HT1080 (cell line): ENCODE data around the gene TRIL. TPM values are rescaled to one million over a fixed set of nuclear protein-coding genes. Genes with fewer than 3 reads are reported as not detected.

Experiments
- DNase-seq: peaks from one replicate; pipeline ENCODE4 v3.0.0-alpha.2; 2015; ENCODE audit warnings: low read depth
- total RNA-seq: library from RNA; depleted of rRNA; stranded (reverse); fragments of >200 nt; shearing (Covaris generic); gene quantifications from 2 replicates; pipeline ENCODE4 v1.2.3, GENCODE V29; 2014

The TRIL gene
- total RNA-seq, 1 experiment from 2014 or later = not detected

DNA sequence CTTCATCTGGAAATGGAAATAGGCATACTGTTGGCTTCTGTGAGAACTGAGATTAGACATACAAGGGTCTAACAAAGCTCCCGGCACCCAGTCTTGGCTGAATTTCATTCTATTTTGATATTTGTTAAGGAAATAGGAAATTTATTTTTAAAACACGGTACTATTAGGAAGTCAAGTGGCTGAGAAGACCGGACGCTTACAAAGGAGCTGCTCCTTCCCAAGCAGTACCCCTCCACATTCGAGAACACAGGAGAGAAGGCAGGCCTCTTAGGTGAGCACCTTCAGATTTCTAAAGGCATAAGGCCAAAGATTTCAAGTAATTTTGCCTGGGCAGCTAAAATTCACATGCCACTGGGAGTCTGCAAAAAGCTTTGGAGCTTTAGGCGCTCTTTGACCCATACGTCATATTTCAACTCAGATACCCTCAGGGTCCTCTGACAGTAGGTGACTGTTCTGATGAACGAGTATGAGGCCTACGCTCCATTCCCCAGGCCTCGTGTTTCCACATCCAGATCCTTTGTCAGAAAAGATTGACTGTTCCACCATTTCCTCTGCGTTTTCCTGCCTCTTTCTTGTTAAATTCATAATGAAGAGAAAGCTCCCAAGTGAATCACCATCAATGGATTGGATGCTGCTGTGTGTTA, 17.3 kb downstream of the TRIL start:
- DNase-seq = no peak

DNA sequence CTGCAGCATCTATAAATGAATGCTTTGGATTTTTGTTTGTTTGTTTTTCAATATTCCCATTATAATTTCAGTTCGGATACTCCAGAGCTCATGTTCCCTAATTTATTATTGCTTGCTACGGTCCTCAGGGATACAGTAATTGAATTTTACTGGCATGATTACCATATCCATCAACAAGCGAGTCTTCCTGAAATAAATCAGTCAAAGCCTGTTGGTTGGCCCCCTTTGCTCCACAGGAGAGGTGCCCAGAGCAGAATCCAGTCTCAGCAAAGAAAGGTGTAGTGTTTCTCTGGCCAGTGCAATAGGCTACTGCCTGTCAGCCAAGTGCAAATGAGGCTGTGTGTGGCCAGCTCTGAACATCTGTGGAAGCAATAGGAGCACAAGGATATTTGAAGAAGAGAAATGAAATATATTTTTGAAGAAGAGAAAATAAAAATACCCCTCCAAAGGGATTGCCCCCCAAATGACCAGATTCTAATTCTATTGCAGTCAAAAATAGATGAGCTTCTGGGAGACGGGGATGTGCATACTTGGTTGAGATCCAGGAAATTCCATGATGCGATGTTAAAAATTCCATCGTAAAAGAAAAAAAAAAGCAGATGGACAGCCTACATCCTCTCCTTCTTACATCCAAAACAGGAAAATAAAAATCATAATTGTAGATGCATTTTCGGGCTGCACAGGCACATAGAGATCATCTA, 18.1 kb downstream of the TRIL start:
- DNase-seq = no peak

- DNase-seq = no peak
Measured at GRCh38 chr7:28939367-28939766, 18.8 kb downstream of the TRIL start.

DNA sequence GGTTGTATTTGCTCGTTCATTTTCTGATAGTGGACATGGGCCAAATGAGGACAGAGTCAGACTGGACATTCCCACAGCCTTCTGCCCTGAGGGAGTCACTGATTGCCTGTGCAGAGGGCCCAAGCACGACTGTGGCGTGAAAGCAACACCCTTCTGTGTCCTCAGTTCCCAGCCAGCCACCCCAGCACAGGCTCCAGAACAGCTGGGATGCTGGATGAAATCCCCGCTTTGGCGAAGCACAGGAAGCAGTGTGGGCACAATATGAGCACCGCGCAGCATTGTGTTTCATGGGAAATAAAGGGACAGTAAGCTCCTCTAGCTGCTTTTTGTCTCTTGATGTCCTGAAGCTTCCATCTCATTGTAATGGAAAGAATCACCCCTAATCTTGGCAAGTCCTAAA, 20.5 kb downstream of the TRIL start:
- no peak for DNase-seq

GRCh38 chr7:28937103-28937502, 21.0 kb downstream of the TRIL start:
- no peak for DNase-seq

GRCh38 chr7:28933846-28934320, 24.2 kb downstream of the TRIL start:
- no peak for DNase-seq

GRCh38 chr7:28931565-28931964, 26.6 kb downstream of the TRIL start:
- DNase-seq = no peak

DNA sequence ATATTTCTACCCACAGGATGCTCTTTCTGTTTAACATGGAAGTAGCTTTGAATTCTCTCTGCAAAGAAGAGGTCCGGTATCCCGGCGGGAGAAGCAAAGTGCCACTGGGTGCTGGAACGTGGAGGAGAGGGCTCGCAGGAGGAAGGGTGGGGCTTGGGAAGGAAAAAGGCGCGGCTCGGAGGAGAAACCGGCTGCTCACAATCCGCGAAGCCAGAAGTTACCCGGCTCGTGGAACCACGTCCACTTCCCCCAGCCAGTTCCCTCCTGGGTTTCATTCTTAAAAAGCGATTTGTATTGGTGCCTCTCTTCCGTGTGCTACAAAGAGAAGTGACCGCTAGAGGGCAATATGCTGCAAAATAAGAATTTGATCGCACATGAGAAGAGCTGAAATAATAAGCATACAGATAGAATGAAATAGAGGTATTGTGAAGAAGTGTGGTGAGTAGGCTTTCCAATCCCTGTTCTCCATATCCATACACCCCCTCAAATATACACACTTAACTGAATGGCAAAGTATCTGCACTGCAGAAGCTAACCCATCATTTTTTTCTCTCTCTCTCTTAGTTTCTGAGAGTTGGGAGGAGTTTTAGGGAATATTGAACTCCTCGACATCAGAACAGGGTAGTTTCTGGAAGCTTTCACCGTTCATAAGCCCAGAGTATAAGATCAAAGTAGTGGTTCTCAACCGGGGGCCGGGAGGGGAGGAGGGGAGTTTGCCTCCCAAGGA, 31.1 kb downstream of the TRIL start:
- DNase-seq = peak; percentile 86

- peak; percentile 42 for DNase-seq
Measured at GRCh38 chr7:28922624-28923331, 35.4 kb downstream of the TRIL start.

GRCh38 chr7:28921822-28922221, 36.3 kb downstream of the TRIL start:
- DNase-seq = peak; percentile 68

DNA sequence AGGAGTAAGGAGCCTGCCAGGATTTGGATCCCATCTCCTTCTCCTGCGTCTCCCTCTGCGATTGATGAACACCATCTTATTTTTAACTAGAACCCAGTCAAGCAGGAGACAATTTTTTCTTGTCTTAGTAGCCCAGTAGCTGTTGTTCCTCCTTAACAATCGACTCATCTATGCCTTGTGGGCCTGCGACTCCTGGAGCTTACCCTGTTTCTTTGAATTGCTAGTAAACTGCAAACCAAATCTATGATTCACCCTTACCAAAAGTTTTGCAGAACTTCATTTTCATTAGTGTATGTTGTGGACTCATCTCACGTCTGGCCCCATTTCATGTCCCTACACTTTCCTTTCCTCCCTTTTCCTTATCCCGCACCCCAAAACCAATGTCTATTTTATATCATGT, 37.7 kb downstream of the TRIL start:
- no peak for DNase-seq

DNA sequence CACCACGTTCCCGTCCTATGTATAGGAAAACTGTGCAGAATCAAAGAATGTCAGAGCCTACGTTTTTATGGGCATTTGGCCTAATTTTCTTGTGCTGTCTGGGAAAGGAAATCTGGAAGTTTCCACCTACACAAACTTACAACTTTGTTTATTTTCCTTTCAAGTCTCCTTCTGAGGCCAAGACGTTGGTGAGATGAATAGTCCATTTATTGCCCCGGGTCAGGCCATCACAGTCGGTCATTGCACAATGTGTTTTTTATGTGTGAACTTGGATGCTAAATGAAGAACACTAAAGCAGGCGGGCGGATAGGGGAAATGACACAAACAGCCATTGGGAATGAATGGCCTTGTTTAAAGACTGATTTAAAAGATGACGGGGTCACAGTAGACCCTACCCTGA, 38.6 kb downstream of the TRIL start:
- DNase-seq = no peak

GRCh38 chr7:28908775-28909174, 49.4 kb downstream of the TRIL start:
- no peak for DNase-seq

- DNase-seq = no peak
Measured at GRCh38 chr7:28905464-28905863, 52.7 kb downstream of the TRIL start.

GRCh38 chr7:28904578-28905048, 53.5 kb downstream of the TRIL start:
- no peak for DNase-seq

GRCh38 chr7:28903730-28904577, 54.2 kb downstream of the TRIL start:
- no peak for DNase-seq
